Fibroblast of skin of right quadriceps (primary cell): ENCODE data around the gene LGALS3.

Experiments
- DNase-seq: peaks from one replicate; pipeline ENCODE4 v3.0.0-alpha.2; 2013

The LGALS3 gene

DNA sequence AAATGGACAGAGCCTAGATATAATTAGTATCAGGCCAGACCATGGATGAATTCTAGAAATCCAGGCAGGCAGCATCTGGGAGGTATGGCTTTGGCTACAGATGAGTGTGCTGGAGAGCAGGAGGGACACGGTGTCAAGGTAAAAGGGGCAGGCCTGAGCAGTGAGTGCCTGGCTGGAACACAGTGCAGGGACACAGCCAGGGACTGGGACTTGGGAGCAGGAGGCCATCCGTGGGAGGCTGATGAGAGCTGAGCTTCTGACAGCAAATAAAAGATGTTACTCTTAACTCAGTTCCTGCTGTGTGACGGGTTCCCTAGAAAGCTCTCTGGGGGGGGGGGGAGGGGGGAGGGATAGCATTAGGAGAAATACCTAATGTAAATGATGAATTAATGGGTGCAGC lies 13.6 kb upstream of the LGALS3 start:
- DNase-seq: no peak

DNA sequence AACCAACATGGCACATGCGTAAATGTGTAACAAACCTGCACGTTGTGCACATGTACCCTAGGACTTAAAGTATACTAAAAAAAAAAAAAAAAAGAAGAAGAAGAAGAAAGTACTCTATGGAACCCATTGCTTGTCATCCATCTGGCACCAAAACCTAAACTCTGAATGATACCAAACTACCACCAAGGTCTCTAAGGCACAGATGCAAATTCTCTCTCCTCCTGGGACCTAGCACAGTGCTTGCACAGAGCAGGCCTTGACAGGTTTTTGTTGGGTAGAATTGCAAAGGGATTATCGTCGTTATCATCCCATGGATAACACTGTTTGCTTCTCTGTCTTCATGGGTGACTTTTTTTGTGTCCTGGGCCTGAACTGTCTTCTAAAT lies 13.2 kb upstream of the LGALS3 start:
- DNase-seq: no peak

DNA sequence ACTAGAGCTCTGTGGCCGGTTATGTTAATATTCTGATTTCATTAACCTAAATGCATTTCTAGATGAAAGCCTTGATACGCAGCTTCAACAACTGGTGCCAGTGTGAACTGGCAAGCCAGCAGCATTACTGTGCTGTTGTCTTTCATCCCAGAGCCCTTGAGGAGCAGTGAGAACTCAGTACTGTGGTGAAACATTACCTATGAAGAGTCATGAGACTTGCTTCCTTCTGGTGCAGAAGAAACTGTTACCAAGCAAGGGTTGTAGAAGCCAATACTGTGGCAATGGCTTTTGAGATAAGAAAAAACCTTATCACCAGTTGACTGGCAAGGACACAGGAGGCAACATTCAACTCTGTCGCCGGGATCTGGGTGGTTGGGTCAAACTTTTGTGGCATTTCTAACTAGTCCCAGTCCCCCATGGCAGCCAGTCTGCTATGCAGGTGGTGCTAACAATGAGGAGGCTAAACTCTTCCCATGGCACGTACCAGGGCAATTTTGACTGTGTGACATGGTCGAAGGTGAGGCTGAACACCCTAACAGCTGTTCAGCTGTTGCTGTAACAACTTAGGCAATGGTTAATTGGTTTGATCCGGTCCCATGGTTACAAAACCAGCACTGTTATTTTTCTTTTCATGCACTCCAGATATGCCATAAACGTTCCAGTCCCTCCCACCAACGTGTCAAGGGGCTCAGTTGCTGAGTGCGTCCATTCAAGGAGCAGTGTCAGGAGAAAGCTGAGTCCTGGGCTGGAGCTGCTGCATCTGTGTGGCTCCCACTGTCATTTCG lies 12.6 kb upstream of the LGALS3 start:
- DNase-seq: no peak

DNA sequence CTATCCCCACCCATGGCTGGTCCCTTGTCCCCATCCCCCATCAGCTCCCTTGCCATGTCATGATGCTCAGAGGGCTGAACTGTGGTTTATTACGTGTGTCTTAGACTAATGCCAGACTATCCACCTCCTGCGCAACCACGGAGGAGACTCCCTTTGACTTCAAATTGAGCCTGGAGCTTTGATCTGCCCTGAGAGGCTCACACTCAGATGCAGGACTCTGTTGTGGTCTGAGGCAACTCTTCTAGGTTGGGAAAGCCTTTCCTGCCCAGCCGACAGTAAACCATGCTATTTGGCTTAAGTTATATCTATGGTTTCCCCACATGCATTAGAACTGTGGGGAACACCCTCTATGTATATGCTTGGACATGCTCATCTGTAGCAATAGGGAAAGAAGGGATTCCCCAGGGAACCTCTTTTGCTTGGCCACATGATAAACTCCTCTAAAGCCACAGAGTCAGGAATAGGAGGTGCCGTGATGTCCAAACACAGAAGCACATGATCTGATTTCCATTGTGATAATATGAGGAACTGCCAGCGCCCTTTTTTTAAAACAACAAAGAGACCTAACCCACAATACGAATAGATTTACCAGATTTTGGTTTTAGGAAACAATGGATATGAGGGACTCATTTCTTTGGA lies 11.1 kb upstream of the LGALS3 start:
- no peak for DNase-seq

DNA sequence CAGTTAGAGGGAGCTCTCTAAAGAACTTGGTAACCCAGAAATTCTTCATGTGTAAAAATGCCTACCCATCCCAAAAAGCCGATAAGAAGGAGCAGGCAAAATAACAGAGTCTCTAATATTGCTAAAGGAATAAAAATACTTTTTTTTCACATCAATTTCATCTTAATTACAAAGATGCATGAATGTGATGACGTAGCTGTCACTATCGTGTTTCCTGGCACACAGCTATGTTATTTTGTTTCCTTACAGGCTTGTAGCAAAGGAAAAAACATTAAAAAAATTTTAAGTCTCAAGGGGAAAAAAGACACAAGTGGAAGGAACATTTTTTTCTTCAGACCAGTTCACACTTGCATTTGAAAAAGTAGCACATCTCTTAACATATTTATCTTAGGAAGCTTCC lies 10.3 kb upstream of the LGALS3 start:
- no peak for DNase-seq

DNA sequence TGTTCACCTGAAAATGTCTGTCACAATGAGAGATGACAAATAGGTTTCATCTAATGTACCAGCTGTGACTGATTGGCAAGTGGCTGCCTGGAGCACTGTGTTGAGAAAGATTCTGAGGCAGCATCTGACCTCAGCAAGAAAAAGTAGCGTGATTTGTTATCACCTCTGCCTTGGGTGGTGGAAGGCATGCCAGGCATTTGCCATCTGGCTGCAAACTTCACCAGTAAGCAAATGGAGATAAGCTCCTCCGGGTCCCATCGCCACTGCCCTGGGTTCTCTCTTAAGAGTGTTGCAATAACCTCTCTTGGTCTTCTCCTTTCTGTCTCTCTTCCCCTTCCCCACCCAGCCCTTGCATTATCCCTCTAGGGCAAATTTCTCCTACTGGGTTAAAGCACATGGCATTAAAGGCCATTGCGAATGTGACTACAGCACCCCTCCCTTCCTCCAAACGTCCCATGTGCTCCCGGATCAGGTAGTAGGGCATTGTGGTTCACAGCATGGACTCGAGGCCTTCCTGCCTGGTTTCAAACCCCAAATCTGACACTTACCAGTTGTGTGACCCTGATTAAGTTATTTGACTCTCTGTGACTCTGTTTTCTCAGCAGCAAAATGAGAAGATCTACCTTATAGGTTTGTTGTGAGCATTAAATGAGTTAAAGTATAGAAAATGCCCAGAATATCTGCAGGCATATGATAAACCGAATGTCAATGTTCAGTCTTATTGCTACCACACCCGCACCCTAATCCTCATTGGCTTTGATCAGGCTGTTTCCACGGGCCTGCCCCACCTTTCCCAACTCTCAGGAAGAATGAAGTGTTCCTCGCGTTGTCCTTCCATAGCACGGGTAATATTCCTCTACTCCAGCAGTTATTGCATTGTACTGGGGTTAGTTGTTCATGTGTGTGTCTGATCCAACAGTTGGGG lies 8.2 kb upstream of the LGALS3 start:
- no peak for DNase-seq

DNA sequence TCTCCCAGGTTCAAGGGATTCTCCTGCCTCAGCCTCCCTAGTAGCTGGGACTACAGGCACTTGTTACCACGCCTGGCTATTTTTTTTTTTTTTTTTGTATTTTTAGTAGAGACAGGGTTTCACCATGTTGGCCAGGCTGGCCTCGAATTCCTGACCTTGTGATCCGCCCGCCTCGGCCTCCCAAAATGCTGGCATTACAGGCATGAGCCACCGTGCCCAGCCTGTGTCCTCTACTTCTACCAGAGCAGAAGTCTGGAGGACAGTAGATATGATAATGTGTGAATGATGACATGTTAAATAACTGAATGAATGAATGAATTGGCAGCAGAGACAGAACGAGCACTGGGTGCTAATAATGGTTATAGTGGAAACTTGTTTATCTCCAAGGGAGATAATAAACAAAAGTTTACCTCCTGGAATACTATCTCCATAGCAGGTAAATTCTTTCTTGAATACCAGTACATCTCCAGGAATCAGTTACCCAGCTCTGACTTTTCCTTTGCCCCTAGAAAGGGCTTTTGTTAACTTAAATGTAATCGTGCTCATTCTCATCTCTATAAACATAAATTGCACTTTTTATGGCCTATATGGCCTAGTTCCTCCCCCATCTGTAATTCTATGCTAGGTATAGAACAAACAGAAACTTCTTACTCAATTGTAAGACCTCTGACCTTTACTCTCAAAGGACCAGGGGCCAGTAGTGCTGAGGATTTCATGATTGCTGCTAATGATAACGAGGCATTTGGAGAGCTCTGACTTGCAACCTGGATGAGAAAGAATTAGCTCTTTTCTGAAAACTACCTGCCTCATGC lies 7.2 kb upstream of the LGALS3 start:
- no peak for DNase-seq

DNA sequence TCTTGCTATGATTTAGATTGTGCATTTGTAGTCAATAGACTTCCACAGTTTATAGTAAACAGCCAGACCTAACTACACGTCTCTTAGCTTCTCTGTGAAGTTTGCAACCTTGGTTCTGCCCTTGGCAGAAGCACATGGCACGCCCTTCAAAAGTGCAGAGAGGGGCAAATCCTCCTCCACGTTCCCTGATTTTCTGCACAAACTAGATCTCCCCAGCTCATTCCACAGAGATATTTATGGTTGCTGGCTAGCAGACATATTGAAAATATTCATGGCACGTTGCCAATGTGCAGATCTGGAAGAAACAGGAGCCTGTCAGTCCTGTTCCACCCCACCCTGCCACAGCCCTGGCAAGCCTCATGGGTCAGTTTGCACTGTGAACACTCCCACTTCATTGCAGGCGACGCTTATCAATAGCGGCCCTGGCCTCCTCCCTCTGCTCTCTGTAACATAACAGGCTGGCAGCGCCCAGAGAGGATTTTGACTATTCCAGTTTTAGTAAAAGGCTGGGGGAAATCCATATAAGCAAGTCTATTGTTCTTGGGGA lies 6.5 kb upstream of the LGALS3 start:
- peak; percentile 51 for DNase-seq

DNA sequence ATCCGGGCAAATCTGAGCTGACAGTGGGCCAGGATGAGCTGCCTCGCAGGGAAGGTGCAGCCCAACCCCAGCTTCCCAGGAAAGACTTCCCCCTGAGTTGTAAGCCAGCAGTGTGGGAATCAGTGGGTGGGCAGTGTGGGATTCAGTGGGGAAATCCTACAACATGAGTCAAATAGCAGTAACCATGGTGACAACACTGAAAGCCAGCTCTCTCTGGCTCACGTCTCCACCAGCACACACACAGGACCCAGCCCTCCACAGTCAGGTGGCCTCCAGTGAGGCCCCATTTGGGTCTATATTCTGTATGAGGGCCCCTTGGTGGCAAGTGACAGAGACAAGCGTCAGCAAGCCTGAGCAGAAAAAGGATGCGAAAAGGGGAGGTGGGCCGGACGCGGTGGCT lies 6.0 kb upstream of the LGALS3 start:
- DNase-seq: peak; percentile 94

DNA sequence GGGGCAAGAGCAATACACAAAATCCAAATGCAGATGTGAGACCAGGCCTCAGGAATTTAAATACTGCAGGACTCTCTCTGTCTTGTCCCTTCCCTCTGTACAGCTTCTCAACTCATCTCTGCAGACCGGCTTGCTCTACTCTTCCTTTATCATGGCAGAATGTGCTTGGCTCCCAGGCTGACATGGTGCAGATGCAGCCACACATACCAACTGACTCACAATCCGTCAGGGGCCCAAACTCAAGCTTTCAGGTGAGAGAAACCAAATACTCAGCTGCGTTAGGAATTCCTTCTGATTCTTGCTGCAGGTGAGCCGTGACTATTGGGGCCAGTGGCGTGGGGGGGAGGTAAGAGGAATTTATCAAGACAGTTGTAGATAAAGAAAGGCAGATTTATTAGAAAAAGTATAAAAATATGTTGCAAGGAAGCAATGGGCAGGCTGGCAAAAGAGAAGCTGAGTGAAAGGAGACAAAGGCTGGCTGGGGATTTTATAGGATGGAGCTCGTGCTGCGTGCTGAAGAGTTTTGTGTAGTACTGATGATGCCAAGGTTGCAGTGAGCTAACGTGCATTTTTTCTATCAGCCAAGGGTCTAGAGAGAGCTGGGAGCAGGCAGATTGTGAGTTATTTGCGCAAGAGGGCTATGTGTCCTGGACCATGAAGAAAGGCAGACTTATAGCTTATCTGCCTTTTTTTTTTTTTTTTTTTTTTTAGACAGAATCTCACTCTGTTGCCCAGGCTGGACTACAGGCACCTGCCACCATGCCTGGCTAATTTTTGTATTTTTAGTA lies 5.0 kb upstream of the LGALS3 start:
- DNase-seq: no peak

DNA sequence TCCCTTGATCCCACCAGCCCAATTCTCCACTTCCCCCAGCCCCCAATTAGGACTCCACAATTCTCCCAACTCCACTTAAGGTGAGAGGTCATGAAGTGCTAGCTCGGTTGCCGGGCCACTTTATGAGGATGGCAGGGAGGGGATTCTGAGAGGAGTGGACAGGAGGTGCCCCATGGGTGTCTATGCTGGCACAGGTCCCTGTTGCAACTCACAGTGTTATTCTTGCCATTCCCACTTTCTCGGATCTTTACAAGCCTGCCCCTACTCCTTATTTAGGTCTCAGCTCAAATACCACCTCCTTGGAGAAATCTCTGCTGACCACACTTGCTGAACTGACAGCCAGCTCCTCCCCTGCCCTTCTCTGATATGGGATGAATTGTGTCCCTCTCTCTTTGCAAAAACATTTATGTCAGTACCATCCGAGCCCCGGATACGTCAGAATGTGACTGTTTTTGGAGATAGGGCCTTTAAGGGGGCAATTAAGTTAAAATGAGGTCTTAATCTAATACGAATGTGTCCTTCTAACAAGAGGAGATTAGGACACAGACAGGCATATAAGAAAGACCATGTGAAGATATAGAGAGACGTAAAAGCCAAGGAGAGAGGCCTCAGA lies 4.2 kb upstream of the LGALS3 start:
- DNase-seq: no peak

DNA sequence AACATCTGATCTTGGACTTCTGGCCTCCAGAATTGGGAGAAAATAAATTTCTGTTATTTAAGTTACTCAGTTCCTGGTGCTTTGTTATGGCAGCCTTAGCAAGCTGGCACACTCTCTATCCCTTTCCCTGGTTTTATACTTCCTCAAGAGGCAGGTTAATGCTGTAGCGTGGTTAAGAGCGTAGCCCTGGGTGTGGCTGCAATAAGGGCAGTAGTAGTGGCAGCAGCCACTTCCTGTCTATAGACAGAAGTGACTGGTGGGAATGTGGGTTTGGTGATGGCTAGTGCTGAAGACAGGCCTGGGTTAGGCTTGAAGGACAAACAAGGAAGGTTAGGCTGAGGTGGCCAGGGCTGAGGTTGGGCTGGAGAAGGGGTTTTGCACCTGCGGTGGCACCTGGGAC lies 3.6 kb upstream of the LGALS3 start:
- no peak for DNase-seq

DNA sequence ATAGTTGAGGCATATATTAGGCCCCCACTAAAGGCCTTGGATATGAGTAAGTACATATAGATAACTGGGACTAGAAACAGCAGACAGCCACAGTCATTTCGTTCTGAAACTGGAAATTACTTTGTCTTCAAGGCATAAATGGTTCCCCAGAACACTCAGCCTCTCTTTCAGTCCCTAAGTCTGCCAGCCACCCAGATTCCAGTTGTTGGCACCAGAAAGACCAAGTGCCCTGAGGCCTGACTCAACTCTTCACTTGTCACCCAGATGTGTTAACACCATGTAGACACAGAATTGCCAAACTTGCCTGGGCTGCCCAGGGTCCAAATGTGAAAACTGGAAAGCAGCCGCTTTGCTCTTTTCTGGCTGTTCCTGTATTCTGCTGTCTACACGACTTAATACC lies 3.0 kb upstream of the LGALS3 start:
- DNase-seq: no peak

DNA sequence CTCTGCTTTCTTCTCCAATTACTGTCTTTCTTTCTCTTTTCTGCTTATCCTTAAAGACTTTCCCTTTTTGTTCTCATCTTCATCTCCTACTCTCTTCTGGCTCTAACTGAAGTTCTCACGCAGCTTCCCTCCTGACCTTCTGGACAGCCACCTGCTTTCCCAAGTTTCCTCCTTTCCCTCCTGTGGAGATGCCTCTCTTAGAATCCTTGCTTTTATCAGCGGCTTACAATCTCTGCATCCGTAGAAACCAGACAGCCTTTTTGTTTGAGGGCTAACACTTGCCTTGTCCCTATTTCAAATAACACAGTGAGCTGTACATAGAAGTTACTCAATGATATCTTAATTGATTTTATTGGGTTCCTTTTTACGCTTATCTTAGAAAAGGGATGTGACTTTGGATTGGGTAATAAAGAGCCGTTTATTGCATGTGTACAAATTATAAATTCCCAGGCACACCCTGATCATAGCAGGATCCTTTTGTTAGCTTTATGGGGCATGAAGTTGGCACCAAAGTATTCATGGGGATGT lies 2.1 kb upstream of the LGALS3 start:
- DNase-seq: no peak

DNA sequence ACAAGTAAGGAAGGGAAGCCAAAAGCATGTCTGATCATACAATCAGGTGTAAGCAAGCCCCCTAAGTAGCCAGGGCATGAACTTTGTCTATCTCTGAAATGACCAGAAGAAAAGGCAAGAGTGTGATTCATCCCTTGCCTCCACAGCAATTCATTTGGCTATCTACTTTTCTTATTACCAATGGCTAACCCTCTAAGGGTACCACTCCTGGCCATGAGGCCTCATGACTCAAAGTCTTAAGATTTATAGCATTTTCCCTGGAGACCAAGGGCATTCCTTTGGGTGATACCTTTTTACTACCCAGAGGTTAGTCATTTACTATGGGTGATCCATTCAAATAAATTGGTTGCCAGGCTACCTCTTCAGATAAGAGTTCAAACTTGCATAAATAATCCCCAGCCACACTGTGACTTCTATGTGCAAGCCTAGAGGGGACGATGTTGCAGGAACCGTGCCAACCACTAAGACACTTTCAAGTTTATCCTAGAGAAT lies 1.5 kb upstream of the LGALS3 start:
- DNase-seq: peak; percentile 47

DNA sequence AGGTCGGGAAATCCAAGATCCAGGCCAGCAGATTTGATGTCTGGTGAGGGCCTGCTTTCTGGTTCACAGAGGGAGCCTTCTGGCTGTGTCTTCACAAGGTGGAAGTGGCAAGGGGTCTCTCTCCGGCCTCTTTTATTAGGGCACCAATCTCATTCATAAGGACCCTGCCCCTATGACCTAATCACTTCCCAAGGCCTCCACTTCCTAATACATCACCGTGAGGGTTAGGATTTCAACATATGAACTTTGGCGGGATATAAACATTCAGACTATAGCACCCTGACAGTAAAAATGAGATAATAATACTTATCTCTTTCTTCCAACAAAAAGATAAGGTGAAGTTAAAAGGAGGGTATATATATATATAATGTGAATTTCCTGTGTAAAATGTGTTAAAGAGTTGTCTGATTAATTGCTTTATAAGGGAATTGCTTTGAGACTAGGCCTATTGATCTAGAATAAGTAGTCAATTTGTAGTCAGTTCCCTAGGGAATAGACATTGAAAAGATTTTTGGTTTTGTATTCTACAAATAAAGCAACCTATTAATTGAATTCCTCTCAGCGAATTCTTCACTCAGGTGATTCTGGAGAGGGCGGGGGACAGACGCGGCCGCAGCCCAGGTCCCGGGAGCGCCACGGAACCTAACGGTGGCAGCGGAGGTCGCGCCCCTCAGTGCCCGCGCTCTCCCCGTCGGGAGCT lies 516 bp upstream of the LGALS3 start:
- no peak for DNase-seq

DNA sequence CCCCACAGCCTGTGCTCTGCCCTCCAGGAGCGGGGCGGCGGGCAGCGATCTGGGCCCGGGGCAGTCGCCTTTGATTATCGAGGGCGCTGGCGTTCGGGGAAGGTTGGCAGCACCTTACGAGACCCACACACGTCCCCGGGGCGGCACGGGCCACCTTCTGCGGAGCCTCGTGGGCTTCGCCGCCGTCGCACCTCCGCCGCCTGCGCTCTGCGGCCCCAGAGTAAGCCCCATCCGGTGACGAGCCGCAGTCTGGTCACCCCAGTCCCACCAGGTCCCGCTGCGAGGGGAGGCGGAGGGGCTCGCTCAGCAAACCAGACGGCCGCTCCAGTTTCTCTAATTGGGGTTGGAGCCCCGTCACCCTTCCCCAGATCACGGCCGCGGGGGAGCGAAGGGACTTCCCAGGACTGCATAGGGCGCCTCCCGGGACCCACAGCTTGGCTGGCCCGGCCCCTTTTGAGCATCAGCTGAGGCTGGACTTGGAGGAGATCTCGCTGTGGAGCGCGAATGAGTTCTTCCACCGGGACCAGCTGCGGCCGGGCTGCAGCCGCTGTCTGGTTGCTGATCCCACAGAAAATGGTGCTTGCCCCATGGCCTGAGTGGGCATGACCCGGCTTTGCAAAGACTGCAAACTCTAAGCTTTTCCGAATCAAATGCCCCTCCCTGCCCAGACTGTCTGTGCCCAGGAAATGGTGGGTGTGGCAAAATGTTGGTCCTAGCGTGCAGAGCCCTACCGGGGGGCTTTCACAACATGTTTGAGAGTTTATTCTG lies 560 bp downstream of the LGALS3 start:
- peak; percentile 53 for DNase-seq

DNA sequence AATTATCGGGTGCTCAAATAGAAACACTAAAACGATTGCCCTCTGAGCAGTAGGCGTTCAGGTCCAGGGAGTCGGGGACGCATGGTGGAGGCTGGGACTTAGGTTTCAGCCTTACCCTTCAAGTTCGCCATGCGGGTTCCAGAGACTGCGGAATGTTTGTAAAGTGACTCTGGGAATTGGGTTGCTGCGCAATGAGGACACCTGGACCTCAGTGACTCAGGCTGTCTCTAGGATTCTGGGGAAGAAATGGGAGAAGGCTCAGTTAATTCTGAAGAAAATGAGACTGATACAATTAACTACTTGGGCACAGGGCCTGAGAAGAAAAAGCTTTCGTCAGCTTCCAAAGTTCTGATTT lies 1.1 kb downstream of the LGALS3 start:
- DNase-seq: no peak

DNA sequence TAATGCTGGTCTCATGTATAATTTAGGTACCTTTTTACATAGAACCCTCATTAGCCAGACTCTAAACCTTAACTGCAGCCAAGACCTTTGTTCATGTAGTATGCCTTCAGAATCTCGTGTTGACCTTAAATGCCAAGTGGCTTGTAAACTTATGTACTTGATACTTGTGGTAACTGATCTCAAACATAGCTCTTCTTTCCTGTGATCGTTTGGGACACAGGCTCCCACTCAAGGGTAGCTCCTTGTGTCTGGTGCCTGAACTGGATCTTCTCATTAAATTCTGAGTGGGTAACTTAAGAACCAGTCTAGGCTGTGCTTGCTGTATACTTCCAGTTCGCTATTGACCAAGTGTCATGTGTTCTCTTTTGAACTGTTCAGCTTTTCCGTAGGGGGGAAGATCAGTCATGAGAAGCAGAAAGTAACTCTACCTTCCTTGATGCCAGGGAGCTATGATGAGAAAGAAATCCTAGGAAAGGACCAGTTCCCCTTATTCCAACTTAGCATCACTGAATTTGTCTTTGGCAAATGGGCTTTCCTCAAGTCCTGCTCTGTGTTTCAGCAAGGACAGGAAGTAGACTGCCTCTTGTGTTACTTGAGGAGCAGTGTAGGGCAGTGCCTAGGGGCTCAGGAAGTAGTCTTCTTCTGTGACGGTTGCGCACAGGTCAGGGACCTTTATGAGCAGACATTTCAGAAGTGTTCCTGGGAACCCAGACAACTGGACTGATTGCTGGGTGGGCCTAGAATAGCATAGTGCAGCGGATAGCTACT lies 2.5 kb downstream of the LGALS3 start:
- DNase-seq: no peak
